SIG-M5 (cell line): ENCODE measurements around the gene ZNF384.

Experiments
- DNase-seq: peaks from one replicate; lab custom pipeline; 2025; lab: John Stamatoyannopoulos, UW

ZNF384 gene

DNA sequence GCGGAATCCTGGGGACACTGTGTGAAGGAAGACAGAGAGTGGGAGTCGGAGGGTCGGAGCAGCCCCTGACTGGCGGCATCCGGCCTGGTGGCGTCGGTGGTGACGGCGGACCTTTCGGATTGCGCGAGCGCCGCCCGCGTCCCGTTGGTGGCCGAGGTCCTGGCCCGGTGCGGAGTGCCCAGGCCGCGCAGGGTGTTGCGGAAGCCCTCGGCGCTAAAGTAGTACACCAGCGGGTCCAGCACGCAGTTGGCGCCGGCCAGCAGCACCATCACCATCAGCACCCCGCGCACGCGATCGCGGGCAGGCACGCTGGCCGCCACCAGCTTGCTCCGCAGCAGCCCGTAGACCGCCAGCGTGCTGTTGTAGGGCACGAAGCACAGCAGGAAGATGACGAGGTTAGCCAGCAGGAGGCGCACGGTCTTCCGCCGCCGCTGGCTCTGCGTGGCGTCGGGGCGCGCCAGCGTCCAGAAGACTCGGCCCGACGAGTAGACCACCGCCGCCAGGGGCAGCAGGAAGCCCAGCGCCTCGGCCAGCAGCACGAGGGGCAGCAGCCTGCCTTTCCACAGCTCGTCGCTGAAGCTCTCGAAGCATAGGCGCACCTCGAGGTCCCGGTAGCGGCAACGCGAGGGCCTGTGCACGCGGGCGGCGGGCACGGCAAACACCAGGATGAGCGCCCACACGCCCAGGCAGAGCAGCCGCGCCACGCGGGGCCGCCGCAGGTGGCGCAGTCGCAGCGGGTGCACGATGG is 68.9 kb downstream of the ZNF384 start:
- DNase-seq, result no peak

DNA sequence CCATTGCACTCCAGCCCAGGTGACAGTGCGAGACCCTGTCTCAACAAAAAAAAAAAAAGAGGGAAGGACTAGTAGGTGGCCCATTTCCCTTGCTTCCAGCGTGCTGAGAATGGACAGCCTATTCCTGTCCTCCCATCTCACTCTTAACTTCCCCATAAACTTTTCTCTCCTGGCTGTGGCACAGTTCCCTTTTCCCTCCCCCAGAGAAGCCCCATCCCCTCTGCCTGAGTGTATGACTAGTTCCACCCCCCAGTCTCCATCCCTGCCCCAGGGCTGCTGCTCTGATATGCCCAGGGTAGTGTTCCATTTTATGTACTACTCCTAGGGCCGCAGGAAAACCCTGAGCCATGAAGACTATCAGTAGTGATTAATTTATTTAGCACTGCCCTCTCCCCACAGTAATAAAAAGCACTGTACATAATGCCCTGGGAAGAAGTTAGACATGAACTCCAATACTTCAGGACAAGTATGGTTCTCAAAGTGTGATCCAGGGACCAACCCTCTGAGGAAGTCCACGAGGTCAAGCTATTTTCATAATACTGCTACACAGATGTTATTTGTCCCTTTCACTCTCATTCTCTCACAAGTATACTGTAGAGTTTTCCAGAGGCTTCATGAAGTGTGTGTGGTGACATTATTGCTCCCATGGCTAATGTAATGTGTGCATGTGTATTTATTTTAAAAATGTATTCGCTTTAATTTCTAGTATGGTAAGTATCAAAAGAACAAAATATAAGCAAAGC is 70.5 kb downstream of the ZNF384 start:
- no peak for DNase-seq
